ENCODE measurements around the gene RNF157. TPM values are rescaled to one million over a fixed set of nuclear protein-coding genes. Genes with fewer than 3 reads are reported as not detected.

RNF157 gene
- total RNA-seq, 8 experiments from 2014 or later: 1.7 to 36.9 (median 25.6) TPM

DNA sequence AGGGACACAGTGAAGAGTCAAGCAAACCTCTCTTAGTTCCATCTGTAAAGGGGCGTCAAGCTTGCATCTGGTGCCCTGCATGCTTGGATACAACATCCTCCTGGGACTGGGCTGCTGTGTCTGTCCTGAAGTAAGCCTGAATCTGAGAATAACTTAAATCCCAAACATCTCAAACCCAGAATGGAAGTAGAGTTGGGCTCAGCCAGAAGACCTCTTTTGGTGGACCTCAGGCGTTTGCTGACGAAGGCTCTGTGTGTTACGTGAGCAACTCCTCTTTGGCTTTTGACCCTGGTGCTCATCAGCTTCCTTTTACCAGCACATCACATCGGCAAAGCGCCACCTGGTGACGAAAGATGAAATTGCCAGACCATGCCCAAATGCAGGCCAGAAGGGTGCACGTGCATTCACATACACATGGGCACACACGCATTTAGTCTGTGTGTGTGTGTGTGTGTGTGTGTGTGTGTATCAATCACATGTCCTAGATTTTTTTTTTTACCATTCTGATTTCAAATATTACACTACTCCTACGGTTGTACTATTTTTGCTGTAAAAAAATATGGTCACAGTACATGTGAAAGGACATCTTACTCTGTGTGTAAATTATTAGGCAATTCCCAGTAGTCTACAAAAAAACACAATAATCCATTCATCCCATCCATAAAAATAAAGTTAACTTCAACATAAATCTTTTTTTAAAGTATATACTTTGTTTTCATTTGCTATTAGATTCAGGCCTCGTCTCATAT lies 58.1 kb downstream of the RNF157 start:
- H3K4me3 ChIP-seq: no peak overlapping the region
- peaks cover 2 to 5% of the 10 kb centered on the region in 2 donors for H3K4me1 ChIP-seq (replicated peaks in 1 of 2)
- ATAC-seq (replicated peaks in 6 of 8): peak; percentile 88 to 100 (median 96)
- 6 to 40% (median 29%) methylated on average over 2 to 8 of the region's 11 CpGs; no CpG with 5 or more reads in 4 of the 10 experiments for WGBS, 10 experiments
- H3K27ac ChIP-seq: no peak overlapping the region
- in situ Hi-C loops (cut with MboI; ENCODE audit: low pct_unique_long_range_greater_than_20kb in 2 of 9, low sequenced_read_pairs in 9 of 9, unreplicated experiment in 9 of 9): no loop called here

DNA sequence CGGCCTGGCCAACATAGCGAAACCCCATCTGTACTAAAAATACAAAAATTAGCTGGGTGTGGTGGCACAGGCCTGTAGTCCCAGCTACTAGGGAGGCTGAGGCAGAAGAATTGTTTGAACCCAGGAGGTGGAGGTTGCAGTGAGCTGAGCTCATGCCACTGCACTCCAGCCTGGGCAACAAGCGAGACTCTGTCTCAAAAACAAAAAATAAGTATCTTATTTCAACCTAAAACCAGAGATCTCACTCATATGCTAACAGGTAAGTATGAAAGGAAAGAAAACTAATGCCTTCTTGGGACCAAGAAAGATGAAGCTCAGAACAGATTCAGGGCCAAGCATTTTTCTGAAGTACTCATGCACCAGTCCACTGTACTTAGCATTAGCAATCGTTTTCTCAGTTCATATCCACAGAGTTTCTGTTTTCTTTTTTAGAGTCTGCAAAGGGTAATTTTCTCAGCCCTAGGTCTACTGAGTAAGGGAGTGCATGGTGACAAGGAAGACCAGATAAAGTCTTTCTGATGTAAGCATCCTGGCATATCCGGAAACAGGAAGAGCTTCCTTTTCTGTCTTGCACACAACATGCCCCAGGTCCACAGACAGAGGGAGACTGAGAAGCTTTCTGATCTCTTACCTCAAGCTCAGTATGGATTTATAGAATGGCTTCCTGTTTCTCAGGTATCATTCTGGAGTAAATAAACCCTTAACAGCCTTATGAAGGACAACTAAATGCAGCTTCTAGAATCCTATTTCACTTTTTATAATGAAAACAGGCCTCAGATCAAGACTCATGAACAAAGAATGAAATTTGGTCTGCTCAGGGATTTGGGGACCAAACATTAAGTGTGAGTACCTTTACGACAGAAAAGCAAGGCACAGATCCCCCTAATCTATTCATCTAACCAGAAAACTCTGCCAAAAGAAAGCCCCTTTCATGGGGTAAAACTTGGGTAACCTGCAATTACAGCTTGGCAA lies 60.5 kb downstream of the RNF157 start:
- ATAC-seq (replicated peaks in 6 of 8): no peak
- Histone ChIP-seq H3K4me1 (replicated peaks in 1 of 2) (peaks cover 2 to 5% of the 10 kb centered on the region in 2 donors), H3K27ac (no peak overlapping the region), H3K4me3 (no peak overlapping the region)
- 17 to 96% (median 78%) methylated on average over 1 to 6 of the region's 6 CpGs for WGBS, 10 experiments
- in situ Hi-C loops (cut with MboI; ENCODE audit: low pct_unique_long_range_greater_than_20kb in 2 of 9, low sequenced_read_pairs in 9 of 9, unreplicated experiment in 9 of 9): no loop called here

DNA sequence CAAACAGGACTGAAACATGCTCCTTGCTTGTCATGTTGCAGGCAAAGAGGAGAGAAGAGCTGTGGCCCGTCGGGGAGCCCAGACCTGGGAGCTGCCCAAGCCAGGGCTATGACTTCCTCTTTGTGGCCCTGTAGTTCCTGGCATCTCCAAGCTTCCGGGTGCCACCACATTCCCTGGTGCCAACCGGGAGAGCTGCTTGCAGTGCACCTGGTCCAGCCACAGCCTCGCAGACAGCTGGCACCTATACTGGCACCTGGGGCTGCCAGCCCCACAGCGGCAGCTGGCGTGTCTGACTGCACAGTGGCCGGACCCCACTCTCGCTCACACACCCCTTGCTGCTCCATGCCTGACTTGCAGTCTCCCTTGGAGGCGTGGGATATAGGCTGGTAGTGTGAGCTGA lies 62.2 kb downstream of the RNF157 start:
- no peak overlapping the region for H3K27ac ChIP-seq
- no peak overlapping the region for H3K4me3 ChIP-seq
- H3K4me1 ChIP-seq (replicated peaks in 1 of 2): peaks cover 2 to 11% of the 10 kb centered on the region in 2 donors
- in situ Hi-C loops (cut with MboI; ENCODE audit: low pct_unique_long_range_greater_than_20kb in 2 of 9, low sequenced_read_pairs in 9 of 9, unreplicated experiment in 9 of 9): no loop called here
- ATAC-seq (replicated peaks in 6 of 8): no peak
- 60 to 100% (median 96%) methylated on average over 1 to 3 of the region's 10 CpGs; no CpG with 5 or more reads in 6 of the 10 experiments for WGBS, 10 experiments

DNA sequence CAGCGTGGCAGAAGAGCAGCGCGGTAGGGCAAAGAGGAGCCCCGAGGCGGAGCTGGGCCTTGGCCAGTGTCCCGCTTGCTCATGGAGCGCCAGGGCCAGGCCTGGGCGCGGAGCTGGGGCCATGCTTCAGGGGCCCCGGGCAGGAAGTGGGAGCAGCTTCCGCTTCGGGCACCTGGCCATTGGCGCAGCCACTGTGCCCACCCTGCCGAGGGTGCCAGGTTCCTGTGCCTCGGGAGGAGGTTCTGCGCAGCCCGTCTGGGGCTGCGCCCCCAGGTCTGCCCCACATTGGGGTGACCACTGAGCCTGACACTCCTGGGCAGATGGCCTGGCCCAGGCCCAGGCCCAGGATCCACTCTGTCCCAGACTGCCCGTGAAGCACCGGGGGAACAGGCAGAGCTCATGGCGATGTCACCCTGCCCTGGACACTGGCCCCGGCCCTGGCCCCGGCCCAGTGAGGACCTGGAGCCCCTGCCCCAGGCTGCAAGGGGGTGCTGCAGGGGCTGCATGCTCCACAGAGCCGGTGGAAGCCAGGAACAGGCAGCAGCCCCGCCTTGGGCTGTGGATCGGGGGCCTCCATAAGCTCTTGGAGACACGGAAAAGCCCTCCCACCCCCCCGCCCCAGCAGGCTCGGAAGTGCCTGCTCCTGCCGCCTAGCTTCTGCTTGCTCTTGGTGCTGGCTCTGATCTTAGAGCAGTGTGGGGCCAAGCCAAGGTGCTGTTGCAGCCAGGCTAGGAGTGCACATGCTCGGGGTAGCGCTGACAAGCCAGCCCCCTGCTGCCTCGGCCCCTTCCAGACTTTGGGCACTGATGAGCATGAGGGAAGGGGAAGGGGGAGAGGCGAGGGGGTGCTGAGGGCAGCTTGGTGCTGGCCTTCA lies 63.4 kb downstream of the RNF157 start:
- Histone ChIP-seq H3K4me1 (replicated peaks in 1 of 2) (peaks cover 2 to 9% of the 10 kb centered on the region in 2 donors), H3K27ac (no peak overlapping the region), H3K4me3 (no peak overlapping the region)
- peak in 3 of 8 experiments; percentile 23 to 62 (median 61) for ATAC-seq (replicated peaks in 6 of 8)
- 70 to 100% (median 100%) methylated on average over 1 to 3 of the region's 34 CpGs; no CpG with 5 or more reads in 5 of the 10 experiments for WGBS, 10 experiments
- in situ Hi-C loops (cut with MboI; ENCODE audit: low pct_unique_long_range_greater_than_20kb in 2 of 9, low sequenced_read_pairs in 9 of 9, unreplicated experiment in 9 of 9): no loop called here

DNA sequence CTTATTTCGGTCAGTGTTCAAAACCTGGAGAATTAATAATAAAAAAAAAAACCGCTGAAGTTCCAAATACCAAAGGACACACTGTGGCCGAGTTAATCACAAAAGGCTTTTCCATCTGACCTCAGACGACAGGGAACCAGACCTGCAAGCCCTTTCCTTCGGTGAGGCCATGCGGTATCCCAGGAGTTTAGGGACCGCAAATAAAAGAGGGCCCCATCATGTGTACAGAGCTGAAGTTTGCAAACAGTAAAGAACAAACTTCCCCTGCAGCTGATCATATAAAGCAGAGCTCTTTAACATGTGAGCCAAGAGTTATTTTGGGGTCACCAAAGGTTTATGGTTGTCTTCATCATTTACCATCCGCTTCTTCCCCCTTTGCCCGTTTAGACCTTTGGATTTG lies 66.3 kb downstream of the RNF157 start:
- H3K4me3 ChIP-seq: no peak overlapping the region
- peak in 2 of 8 experiments; percentile 15 to 90 for ATAC-seq (replicated peaks in 6 of 8)
- H3K4me1 ChIP-seq (replicated peaks in 1 of 2): peaks cover 7 to 14% of the 10 kb centered on the region in 2 donors
- WGBS, 10 experiments: 54 to 90% (median 82%) methylated on average over 2 to 9 of the region's 9 CpGs; no CpG with 5 or more reads in 2 of the 10 experiments
- in situ Hi-C loops (cut with MboI; ENCODE audit: low pct_unique_long_range_greater_than_20kb in 2 of 9, low sequenced_read_pairs in 9 of 9, unreplicated experiment in 9 of 9): no loop called here
- no peak overlapping the region for H3K27ac ChIP-seq

DNA sequence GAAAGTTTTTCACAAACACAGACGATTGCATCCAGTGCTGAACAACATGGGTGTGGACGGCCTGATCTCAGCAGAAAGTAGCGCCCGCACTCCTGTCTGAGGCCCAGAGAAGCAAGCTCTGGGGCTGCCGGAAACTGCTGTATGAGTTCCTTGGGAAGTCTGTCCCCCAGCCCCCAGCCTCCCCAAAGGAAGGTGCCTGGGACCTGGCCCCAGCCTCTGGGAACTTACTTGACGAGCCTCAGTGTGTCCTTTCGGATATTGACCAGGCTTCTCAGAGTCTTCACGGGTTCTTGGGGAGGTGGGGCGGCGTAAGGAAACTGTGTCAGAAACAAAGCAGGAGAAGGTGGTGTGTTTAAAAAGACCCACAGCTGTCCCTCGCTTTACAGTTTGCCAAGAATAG lies 66.8 kb downstream of the RNF157 start:
- Histone ChIP-seq H3K4me3 (no peak overlapping the region), H3K27ac (no peak overlapping the region), H3K4me1 (replicated peaks in 1 of 2) (peaks cover 7 to 14% of the 10 kb centered on the region in 2 donors)
- in situ Hi-C loops (cut with MboI; ENCODE audit: low pct_unique_long_range_greater_than_20kb in 2 of 9, low sequenced_read_pairs in 9 of 9, unreplicated experiment in 9 of 9): no loop called here
- 74 to 100% (median 89%) methylated on average over 1 to 4 of the region's 11 CpGs; no CpG with 5 or more reads in 2 of the 10 experiments for WGBS, 10 experiments
- ATAC-seq (replicated peaks in 6 of 8): no peak

DNA sequence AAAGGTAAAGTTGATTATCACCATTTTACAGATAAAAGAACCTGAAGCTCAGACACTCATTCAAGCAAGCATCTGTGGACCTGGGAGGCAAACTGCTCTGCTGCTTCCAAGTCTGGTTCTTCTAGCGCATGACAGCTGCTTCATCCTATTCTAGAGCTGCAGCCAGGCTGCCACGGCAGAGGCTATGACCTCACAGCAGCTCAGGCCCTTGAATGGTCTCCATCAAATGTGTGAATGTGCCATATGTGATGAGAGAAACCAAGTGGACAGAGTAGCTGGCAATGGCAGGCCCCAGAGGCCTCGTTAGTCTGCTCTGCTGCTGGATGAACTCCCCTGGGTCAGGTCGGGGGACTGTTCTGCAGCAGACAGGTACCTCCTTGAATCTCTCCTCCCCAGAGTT lies 68.6 kb downstream of the RNF157 start:
- Histone ChIP-seq H3K27ac (peak overlapping the region in 1 of 2 donors; percentile 29), H3K4me1 (replicated peaks in 1 of 2) (peaks cover 7 to 14% of the 10 kb centered on the region in 2 donors), H3K4me3 (no peak overlapping the region)
- in situ Hi-C loops (cut with MboI; ENCODE audit: low pct_unique_long_range_greater_than_20kb in 2 of 9, low sequenced_read_pairs in 9 of 9, unreplicated experiment in 9 of 9): no loop called here
- ATAC-seq (replicated peaks in 6 of 8): peak in 4 of 8 experiments; percentile 12 to 52 (median 32)
- 55 to 92% (median 72%) methylated on average over 1 to 3 of the region's 4 CpGs; no CpG with 5 or more reads in 3 of the 10 experiments for WGBS, 10 experiments

DNA sequence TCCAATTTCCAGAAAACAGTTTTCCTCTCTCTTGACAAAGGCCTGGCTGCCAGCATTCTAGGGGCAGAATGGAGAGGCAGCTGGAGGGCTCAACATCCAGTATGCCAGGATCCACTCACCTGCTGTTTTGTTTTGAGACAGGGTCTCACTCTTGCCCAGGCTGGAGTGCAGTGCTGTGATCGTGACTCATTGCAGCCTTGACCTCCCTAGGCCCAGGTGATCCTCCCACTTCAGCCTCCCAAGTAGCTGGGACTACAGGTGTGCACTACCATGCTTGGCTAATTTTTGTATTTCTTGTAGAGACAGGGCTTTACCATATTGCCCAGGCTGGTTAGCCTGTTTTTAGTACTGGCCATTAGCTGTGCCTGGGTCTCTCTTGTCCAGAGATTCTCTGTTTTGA lies 70.2 kb downstream of the RNF157 start:
- ATAC-seq (replicated peaks in 6 of 8): no peak
- no peak overlapping the region for H3K27ac ChIP-seq

DNA sequence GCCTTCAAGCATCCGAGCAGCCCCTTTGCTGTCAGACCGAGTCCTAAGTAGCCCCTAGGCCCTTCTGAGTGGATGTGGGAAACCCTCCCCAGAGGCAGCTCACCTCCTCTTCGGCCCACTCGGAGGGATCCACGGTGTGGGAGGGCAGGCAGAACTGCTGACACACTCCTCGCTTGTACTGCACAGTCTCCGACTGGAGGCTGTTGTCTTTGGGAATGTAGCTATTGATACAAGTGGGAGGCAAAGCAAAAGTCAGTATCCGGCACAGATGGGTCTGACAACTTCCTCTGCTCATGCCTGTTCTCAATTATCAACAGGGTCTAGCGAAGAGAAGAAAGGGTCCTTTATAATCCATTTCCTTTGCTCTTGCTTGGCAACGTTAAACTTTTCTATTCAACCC lies 73.4 kb downstream of the RNF157 start:
- Histone ChIP-seq H3K27ac (no peak overlapping the region), H3K4me3 (no peak overlapping the region), H3K4me1 (replicated peaks in 1 of 2) (peaks cover 13 to 16% of the 10 kb centered on the region in 2 donors)
- in situ Hi-C loops (cut with MboI; ENCODE audit: low pct_unique_long_range_greater_than_20kb in 2 of 9, low sequenced_read_pairs in 9 of 9, unreplicated experiment in 9 of 9): no loop called here
- WGBS, 10 experiments: 20 to 92% (median 76%) methylated on average over 1 to 8 of the region's 10 CpGs; no CpG with 5 or more reads in 1 of the 10 experiments
- ATAC-seq (replicated peaks in 6 of 8): no peak

More for the DNA sequence above, 70.2 kb downstream of the RNF157 start:
- in situ Hi-C loops (cut with MboI; ENCODE audit: low pct_unique_long_range_greater_than_20kb in 2 of 9, low sequenced_read_pairs in 9 of 9, unreplicated experiment in 9 of 9): no loop called here
- Histone ChIP-seq H3K4me3 (no peak overlapping the region), H3K4me1 (replicated peaks in 1 of 2) (peaks cover 7 to 14% of the 10 kb centered on the region in 2 donors)
- WGBS, 10 experiments: 50 to 100% (median 83%) methylated on average over 1 of the region's 1 CpG; no CpG with 5 or more reads in 4 of the 10 experiments

DNA sequence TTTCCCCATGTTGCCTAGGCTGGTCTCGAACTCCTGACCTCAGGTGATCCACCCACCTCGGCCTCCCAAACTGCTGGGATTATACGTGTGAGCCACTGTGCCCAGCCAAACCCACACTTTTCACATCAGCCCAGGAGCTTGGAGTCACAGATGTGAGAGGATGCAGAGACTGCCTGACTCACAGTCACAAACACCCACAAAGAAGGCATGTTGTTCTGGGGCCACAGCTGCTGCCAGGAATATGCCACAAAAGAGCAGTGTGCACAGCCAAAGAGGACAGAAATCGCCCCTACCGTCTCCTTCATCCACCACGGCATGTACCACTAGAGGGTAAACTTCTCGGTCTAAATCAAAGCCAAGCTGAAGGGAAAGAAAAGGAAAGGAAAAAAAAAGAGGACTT lies 74.1 kb downstream of the RNF157 start:
- Histone ChIP-seq H3K4me3 (no peak overlapping the region), H3K27ac (no peak overlapping the region), H3K4me1 (replicated peaks in 1 of 2) (peaks cover 11 to 14% of the 10 kb centered on the region in 2 donors)
- in situ Hi-C loops (cut with MboI; ENCODE audit: low pct_unique_long_range_greater_than_20kb in 2 of 9, low sequenced_read_pairs in 9 of 9, unreplicated experiment in 9 of 9): no loop called here
- no peak for ATAC-seq (replicated peaks in 6 of 8)
- WGBS, 10 experiments: 10 to 100% (median 67%) methylated on average over 1 to 5 of the region's 7 CpGs; no CpG with 5 or more reads in 3 of the 10 experiments

DNA sequence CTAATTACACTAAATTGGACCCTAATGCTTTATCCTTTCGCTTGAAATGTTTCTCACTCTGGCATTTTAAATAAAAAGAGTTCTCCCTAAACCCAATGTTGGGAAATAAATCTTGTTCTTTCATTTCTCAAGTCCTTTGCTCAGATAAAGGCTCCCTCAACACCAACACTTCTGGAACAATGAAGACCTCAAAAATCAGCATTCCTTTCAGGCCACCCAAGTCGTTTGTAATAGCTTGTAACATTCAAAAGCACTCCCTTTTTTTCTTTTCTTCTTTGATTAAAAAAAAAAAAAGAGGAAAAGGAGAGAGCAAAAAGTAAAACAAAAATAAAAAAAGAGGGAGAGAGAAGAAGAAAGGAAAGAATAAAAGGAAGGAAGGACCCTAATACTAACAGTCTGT lies 76.0 kb downstream of the RNF157 start:
- no peak overlapping the region for H3K27ac ChIP-seq

DNA sequence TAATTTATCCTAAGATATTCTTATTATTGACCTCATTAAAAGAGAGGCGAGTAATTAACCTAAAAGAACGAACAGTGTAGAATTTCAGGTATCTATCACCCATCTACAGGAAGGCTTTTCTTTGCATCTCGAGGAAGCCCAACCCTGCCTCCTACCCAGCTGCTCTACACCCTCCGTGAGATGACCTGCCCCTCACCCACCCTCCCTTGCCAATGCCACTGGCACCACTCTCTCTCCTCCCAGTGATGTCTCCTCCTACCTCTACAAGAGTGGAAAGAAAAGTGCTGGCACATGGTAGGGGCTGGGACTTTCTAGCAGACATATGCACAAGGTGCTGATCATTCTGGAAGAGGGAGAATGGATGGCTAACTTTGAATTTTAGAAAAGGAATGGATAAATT lies 76.4 kb downstream of the RNF157 start:
- no peak overlapping the region for H3K4me3 ChIP-seq
- in situ Hi-C loops (cut with MboI; ENCODE audit: low pct_unique_long_range_greater_than_20kb in 2 of 9, low sequenced_read_pairs in 9 of 9, unreplicated experiment in 9 of 9): no loop called here
- no peak overlapping the region for H3K27ac ChIP-seq
- ATAC-seq (replicated peaks in 6 of 8): peak in 1 of 8 experiments; percentile 22
- H3K4me1 ChIP-seq (replicated peaks in 1 of 2): peaks cover 11 to 17% of the 10 kb centered on the region in 2 donors
- 62 to 89% (median 82%) methylated on average over 2 to 4 of the region's 4 CpGs; no CpG with 5 or more reads in 6 of the 10 experiments for WGBS, 10 experiments

More for the DNA sequence above, 76.0 kb downstream of the RNF157 start:
- H3K4me1 ChIP-seq (replicated peaks in 1 of 2): peaks cover 11 to 17% of the 10 kb centered on the region in 2 donors
- no peak overlapping the region for H3K4me3 ChIP-seq
- in situ Hi-C loops (cut with MboI; ENCODE audit: low pct_unique_long_range_greater_than_20kb in 2 of 9, low sequenced_read_pairs in 9 of 9, unreplicated experiment in 9 of 9): no loop called here
- WGBS, 10 experiments: 0 to 63% (median 32%) methylated on average over 1 to 2 of the region's 2 CpGs; no CpG with 5 or more reads in 2 of the 10 experiments
- ATAC-seq (replicated peaks in 6 of 8): no peak

All from motor neuron (in vitro differentiated cells).